C1 segment of cervical spinal cord (tissue), 14 donors: ENCODE measurements around the gene BAG3.
"Not testable (repeated sequence)": the region's sequence is repeated elsewhere in the genome, so short reads cannot be mapped to it uniquely, and the experiment has no call there.

Experiments used
- DNase-seq, 14 donors: peaks; one replicate each; lab custom pipeline; 2025; lab: John Stamatoyannopoulos, UW

Gene BAG3

GRCh38 chr10:119650692-119651513 is at the start of gene BAG3:
BAG3 (plus strand) TSS chr10:119651380; CDS start chr10:119651676, 296 bp downstream.
- peak; percentile 16 to 94 (median 87) for DNase-seq

GRCh38 chr10:119602241-119603095 is 48.7 kb upstream of the BAG3 start:
- no peak for DNase-seq

- DNase-seq, result no peak
These were observed 46.7 kb upstream of the BAG3 start for GRCh38 chr10:119604468-119604867.

GRCh38 chr10:119608316-119609155 is 42.6 kb upstream of the BAG3 start:
- peak in 8 of 14 donors; percentile 7 to 62 (median 14) for DNase-seq

- no peak for DNase-seq
These were observed 41.7 kb upstream of the BAG3 start for GRCh38 chr10:119609516-119609915.

- no peak for DNase-seq
These were observed 39.7 kb upstream of the BAG3 start for GRCh38 chr10:119611433-119611832.

GRCh38 chr10:119613741-119614140 is 37.4 kb upstream of the BAG3 start:
- DNase-seq, result no peak

GRCh38 chr10:119614686-119615085 is 36.5 kb upstream of the BAG3 start:
- peak in 1 of 14 donors; percentile 31 for DNase-seq

- DNase-seq, result no peak
These were observed 34.2 kb upstream of the BAG3 start for GRCh38 chr10:119616882-119617570.

GRCh38 chr10:119619215-119619614 is 32.0 kb upstream of the BAG3 start:
- DNase-seq, result peak in 1 of 14 donors; percentile 92

GRCh38 chr10:119619811-119620210 is 31.4 kb upstream of the BAG3 start:
- not testable (repeated sequence) for DNase-seq

GRCh38 chr10:119620241-119621077 is 30.7 kb upstream of the BAG3 start:
- DNase-seq, result peak in 1 of 14 donors; percentile 19

GRCh38 chr10:119621078-119621384 is 30.1 kb upstream of the BAG3 start:
- DNase-seq, result no peak

GRCh38 chr10:119625570-119626280 is 25.5 kb upstream of the BAG3 start:
- DNase-seq, result no peak

GRCh38 chr10:119630300-119630699 is 20.9 kb upstream of the BAG3 start:
- no peak for DNase-seq

- DNase-seq, result no peak
These were observed 17.5 kb upstream of the BAG3 start for GRCh38 chr10:119633538-119634218.

- peak in 2 of 14 donors; percentile 21 to 30 for DNase-seq
These were observed 17.0 kb upstream of the BAG3 start for GRCh38 chr10:119634219-119634544.

GRCh38 chr10:119637631-119638030 is 13.5 kb upstream of the BAG3 start:
- DNase-seq, result no peak

GRCh38 chr10:119638982-119639381 is 12.2 kb upstream of the BAG3 start:
- DNase-seq, result no peak
